ENCODE measurements around the gene BBS1. TPM values are rescaled to one million over a fixed set of nuclear protein-coding genes. Genes with fewer than 3 reads are reported as not detected.

BBS1 gene
- total RNA-seq, 1 donor from 2014 or later, result 53.8 TPM

- H3K27me3 ChIP-seq, result no peaks in the 10 kb centered on the region
- no peak for DNase-seq (ENCODE audit: extremely low spot score in 2 of 2)
- H3K27ac ChIP-seq, result no peak overlapping the region
- TF ChIP-seq CTCF (IDR thresholded peaks at IDR 0.05) (no peak), POLR2AphosphoS5 (IDR thresholded peaks at IDR 0.05; ENCODE audit: insufficient read depth in 1 of 2, low read depth in 1 of 2) (no peak), POLR2A (IDR thresholded peaks at IDR 0.05) (no peak)
- H3K4me1 ChIP-seq, result no peaks in the 10 kb centered on the region
- H3K9me3 ChIP-seq, result no peaks in the 10 kb centered on the region
- peaks cover 0 to 15% of the 10 kb centered on the region in 2 donors for H3K36me3 ChIP-seq
- no peak overlapping the region for H3K4me3 ChIP-seq
- intact Hi-C loops (cut with DNase I), result loop anchor here (10.0 kb wide), 1 partner anchor 76 kb away; no protein-coding TSS in a partner anchor
Observed at GRCh38 chr11:66530927-66531709, 20.7 kb downstream of the BBS1 start.

GRCh38 chr11:66531841-66532240 is 21.4 kb downstream of the BBS1 start:
- intact Hi-C loops (cut with DNase I), result loop anchor here (10.0 kb wide), 1 partner anchor 77 kb away; no protein-coding TSS in a partner anchor
- peaks cover 0 to 15% of the 10 kb centered on the region in 2 donors for H3K36me3 ChIP-seq
- H3K4me3 ChIP-seq, result no peak overlapping the region

GRCh38 chr11:66532784-66533183 is 22.3 kb downstream of the BBS1 start:
- H3K4me3 ChIP-seq, result no peak overlapping the region
- no peak overlapping the region for H3K27ac ChIP-seq
- no peak for DNase-seq (ENCODE audit: extremely low spot score in 2 of 2)
- no peaks in the 10 kb centered on the region for H3K4me1 ChIP-seq
- intact Hi-C loops (cut with DNase I), result loop anchor here (10.0 kb wide), 1 partner anchor 78 kb away; no protein-coding TSS in a partner anchor
- TF ChIP-seq CTCF (IDR thresholded peaks at IDR 0.05), result no peak
- TF ChIP-seq POLR2A (IDR thresholded peaks at IDR 0.05), result no peak
- TF ChIP-seq POLR2AphosphoS5 (IDR thresholded peaks at IDR 0.05; ENCODE audit: insufficient read depth in 1 of 2, low read depth in 1 of 2), result no peak
- no peaks in the 10 kb centered on the region for H3K27me3 ChIP-seq
- H3K9me3 ChIP-seq, result no peaks in the 10 kb centered on the region
- H3K36me3 ChIP-seq, result peaks cover 0 to 15% of the 10 kb centered on the region in 2 donors

More at GRCh38 chr11:66531841-66532240, 21.4 kb downstream of the BBS1 start:
- Histone ChIP-seq H3K9me3 (no peaks in the 10 kb centered on the region), H3K27ac (no peak overlapping the region), H3K4me1 (no peaks in the 10 kb centered on the region), H3K27me3 (no peaks in the 10 kb centered on the region)
- DNase-seq (ENCODE audit: extremely low spot score in 2 of 2), result no peak
- TF ChIP-seq CTCF (IDR thresholded peaks at IDR 0.05) (no peak), POLR2A (IDR thresholded peaks at IDR 0.05) (no peak), POLR2AphosphoS5 (IDR thresholded peaks at IDR 0.05; ENCODE audit: insufficient read depth in 1 of 2, low read depth in 1 of 2) (no peak)

GRCh38 chr11:66539170-66539869 is 28.9 kb downstream of the BBS1 start:
- Histone ChIP-seq H3K4me3 (no peak overlapping the region), H3K36me3 (peaks cover 0 to 24% of the 10 kb centered on the region in 2 donors), H3K27ac (no peak overlapping the region), H3K4me1 (peaks cover 21% of the 10 kb centered on the region), H3K27me3 (no peaks in the 10 kb centered on the region), H3K9me3 (no peaks in the 10 kb centered on the region)
- no peak for DNase-seq (ENCODE audit: extremely low spot score in 2 of 2)
- intact Hi-C loops (cut with DNase I), result loop anchor here (10.0 kb wide), 1 partner anchor 85 kb away; no protein-coding TSS in a partner anchor
- TF ChIP-seq POLR2AphosphoS5 (IDR thresholded peaks at IDR 0.05; ENCODE audit: insufficient read depth in 1 of 2, low read depth in 1 of 2) (no peak), CTCF (IDR thresholded peaks at IDR 0.05) (no peak), POLR2A (IDR thresholded peaks at IDR 0.05) (no peak)

Measured in vagina (tissue), 2 donors.